Kidney capillary endothelial cell (primary cell): ENCODE measurements around the gene SRSF8.
A peak's percentile ranks its signal among the peaks of the same experiment; 100 is the strongest.
"Not testable (repeated sequence)": the region's sequence is repeated elsewhere in the genome, so short reads cannot be mapped to it uniquely, and the experiment has no call there.

ENCODE experiments used
- DNase-seq: peaks from one replicate; pipeline ENCODE4 v3.0.0-alpha.2; 2018; ENCODE audit warnings: low spot score

SRSF8 gene

DNA sequence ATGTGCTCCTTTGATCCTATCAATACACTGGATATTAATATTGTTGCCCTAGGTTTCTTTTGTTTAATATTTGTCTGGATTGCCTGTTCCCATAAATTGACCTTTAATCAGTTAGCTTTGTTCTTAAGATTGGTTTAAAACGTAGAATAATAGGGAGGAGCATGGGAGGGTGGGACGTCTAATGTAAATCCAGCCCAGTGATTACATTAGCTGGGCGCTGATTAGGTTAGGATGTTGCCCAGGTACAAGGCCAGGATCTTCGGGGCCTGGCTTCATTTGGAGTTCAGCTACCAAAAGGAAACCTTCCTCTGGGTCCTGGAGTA lies at the start of gene SRSF8:
TSS of gene SRSF8 (plus strand) at position 204 of the 323 bp plus-strand sequence. CDS start 308 bp downstream, outside the sequence.
- no peak for DNase-seq

DNA sequence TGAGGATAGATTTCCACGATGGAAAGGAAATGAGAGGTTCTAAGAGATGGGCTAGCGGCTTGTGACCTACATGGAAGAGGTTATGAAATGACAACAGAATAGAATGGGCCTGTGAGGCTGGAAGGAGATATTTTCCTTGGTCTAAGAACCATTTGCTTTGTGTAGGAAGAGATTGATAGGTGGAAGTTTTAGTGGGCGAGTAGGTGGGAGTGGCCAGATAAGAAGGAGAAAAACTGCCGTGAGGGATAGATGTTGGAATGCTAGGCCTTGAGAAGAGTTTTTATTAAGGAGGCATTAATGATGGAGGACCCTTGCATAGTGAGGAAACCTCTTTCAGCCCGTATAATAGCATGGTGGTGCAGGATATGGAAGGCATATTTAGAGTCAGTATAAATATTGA lies 45.3 kb upstream of the SRSF8 start:
- not testable (repeated sequence) for DNase-seq

DNA sequence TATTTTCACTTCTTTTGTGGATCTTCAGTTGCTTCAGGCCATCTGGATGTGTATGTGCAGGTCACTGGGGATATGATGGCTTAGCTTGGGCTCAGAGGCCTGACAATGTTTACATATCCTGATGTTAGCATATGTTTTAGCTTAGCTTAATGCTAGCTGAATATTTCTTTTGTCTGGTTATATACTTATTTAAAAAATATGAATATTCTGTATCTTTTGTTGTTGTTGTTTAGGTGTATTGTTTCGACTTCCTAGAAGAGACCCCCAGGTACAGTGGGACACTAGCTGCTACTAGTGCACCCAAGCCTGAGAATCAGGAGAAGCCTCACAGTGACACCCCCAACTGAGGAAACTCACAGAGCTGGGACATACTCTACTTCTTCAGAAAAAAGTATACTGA lies 41.8 kb upstream of the SRSF8 start, which contains the start of gene KDM4E:
TSS of gene KDM4E (plus strand) at position 301 of the 400 bp plus-strand sequence. CDS start 300 bp downstream, outside the sequence.
- no peak for DNase-seq

- DNase-seq = not testable (repeated sequence)
Measured at GRCh38 chr11:95025594-95025993, 41.1 kb upstream of the SRSF8 start.

DNA sequence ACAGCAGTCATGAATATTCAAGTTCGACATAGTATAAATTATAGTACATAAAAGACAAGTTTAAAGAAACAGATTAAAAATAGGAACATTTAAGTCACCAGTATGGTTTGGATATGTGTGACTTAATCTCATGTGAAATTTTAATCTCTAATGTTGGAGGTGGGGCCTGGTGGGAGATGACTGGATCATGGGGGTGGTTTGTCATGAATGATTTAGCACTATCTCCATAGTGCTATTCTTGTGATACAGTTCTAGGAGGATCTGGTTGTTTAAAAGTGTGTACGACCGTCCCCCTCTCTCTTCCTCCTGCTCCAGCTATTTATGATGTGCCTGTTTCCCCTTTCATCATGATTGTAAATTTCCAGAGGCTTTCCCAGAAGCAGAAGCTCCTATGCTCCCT lies 38.4 kb upstream of the SRSF8 start:
- DNase-seq = no peak

DNA sequence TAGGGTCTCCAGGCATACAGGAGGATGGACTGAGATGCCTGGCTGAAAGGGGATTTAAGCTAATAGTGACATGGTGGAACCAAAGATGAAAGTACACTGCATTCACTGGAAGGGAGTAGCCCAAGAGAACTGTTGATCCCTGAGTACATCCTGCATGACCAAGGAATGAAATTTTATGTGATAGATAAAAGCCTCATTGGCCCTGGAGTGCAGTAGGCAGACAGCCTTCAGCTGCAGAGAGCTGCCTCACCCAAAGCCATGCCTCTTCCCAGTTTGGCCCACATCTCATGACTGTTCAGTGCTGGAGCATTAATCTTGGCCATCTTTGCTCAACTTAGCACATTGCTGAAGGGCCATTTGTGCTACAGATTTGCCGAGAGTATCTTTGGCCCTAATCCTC lies 33.7 kb upstream of the SRSF8 start:
- no peak for DNase-seq

DNA sequence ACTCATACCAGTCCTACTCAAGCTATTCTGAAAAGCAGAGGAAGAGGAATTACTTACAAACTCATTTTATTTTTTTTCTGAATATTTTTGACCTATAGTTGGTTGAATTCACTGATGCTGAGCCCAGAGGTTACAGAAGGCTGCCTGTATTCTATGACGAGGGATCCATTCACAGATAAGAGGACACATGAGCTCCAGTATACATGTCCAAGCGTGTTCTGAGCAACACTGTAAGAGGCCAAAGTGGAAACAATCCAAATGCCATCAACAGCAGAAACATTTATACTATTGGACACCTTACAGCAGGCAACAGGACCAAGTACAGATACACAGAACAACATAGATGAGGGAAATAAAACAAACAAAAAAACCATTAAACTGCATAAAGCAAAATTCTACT lies 31.4 kb upstream of the SRSF8 start:
- no peak for DNase-seq

DNA sequence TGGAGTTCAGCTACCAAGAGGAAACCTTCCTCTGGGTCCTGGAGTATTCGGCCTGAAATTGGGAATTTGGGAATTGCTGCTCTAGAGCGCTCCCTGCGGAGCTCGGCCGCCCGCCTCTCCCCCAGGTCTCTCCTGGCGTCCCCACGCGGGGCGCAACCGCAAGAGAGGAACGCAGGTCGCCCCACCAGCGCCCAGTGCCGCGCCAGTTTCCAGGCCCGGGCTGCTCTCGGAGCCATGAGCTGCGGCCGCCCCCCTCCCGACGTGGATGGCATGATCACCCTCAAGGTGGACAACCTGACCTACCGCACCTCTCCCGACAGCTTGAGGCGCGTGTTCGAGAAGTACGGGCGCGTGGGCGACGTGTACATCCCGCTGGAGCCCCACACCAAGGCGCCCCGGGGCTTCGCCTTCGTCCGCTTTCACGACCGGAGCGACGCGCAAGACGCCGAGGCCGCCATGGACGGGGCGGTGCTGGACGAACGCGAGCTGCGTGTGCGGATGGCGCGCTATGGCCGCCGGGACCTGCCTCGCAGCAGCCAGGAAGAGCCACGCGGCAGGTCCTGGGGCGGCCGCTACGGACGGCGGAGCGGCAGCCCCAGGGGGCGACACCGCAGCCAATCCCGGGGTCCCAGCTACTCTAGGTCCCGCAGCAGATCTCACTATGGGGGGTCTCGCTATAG lies 29.2 kb upstream of the SRSF8 start:
- not testable (repeated sequence) for DNase-seq

DNA sequence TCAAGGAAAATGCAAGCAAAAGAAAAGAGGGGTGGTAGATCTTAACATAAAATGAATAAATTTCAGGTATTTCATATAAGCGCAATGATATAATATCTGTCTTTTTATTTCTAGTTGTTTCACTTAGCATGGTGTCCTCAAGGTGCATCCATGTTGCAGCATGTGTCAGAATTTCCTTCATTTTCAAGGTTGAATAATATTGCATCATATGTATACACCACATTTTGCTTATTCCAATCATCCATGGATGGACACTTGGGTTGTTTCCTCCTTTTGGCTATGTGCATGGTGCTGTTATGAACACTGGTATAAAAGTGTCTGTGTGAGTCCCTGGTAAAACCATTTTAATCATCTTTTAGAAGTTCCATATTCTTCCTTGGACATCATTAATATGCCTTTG lies 24.5 kb upstream of the SRSF8 start:
- no peak for DNase-seq

DNA sequence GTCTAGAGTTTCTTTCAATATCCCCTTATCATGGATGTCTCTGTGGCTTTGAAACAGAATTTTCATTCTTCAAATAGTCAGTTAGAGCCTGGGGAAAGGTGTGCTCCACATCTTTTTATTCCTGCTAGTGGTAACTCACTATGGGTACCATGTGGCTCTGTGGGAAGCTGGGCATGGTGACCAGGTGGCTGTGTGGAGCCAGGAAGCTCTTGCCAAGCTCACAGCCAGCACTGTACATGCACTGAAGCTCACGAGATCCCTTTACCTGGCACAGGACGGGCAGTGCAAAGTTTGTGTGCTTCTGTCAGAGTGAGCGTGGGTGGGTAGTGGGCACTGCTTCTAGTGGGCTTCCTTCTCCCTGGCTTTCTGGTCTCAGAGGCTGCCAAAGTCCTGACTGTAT lies 23.8 kb upstream of the SRSF8 start:
- no peak for DNase-seq

GRCh38 chr11:95044010-95044409 lies 22.7 kb upstream of the SRSF8 start:
- no peak for DNase-seq

DNA sequence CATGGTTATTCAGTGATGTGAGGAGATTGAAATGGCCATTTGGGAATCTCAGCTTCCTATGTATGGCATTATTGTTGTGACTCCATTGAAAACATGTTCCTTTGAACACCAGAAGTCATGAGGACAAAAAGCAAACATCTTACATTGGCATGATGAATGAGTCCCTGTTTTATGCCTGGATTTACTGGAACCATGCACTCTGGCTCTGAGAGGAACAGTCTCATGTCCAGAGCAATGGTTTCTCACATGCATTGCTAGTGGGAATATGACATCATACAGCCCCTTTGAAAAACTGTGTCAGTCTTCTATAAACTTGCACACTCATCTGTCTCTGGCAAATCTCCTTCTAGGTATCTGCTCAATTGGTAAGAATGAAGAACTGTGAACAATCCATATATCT lies 20.9 kb upstream of the SRSF8 start:
- no peak for DNase-seq

DNA sequence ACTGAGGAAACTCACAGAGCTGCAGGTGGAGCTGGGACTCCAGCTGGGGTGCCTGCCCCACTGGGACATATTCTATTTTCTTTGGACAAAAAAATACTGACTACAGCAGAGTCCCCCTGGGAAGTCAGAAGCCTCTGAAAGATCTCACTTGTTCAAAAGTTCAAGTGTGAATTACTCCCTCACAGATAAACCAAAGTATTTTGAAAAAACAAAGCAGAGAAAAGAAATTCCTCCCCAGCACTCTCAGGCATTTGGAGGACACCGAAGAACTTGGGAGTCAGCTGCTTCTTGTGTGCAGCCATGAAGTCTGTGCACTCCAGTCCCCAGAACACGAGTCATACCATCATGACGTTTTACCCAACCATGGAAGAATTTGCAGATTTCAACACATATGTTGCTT lies 17.6 kb upstream of the SRSF8 start, which contains the start of gene KDM4F:
TSS of gene KDM4F (plus strand) at position 301 of the 400 bp plus-strand sequence.
- DNase-seq = not testable (repeated sequence)

- no peak for DNase-seq
Measured at GRCh38 chr11:95050595-95051202, 16.0 kb upstream of the SRSF8 start.

- DNase-seq = no peak
Measured at GRCh38 chr11:95054356-95054755, 12.4 kb upstream of the SRSF8 start.

DNA sequence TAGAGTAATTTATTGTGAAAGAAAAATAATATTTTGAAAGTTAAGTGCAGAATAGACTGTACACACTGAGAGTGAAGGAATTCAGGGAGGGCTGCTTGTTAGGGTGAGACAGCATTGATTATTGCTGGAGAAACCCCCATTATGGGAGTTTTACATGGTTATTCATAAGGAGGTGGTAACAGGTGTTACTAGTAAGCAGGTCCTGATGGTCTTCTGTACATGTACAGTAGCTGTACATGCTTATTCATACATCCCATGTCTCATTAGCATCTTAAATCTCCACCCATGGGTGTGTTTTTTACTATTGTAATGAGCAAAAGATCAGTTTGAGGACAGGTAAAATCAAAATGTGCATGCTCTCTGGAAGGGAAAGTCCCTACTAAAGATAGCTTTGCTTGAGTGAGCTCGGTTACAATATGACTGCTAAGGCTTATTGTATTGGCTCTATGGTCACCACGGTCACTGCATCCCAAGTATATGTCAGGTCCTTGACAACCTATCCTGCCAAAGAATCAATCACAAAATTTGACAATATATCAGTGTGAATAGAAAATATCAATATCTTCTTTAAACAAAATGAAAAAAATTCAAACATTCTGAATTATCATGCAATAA lies 11.3 kb upstream of the SRSF8 start:
- no peak for DNase-seq

GRCh38 chr11:95057959-95058358 lies 8.8 kb upstream of the SRSF8 start:
- DNase-seq = no peak

DNA sequence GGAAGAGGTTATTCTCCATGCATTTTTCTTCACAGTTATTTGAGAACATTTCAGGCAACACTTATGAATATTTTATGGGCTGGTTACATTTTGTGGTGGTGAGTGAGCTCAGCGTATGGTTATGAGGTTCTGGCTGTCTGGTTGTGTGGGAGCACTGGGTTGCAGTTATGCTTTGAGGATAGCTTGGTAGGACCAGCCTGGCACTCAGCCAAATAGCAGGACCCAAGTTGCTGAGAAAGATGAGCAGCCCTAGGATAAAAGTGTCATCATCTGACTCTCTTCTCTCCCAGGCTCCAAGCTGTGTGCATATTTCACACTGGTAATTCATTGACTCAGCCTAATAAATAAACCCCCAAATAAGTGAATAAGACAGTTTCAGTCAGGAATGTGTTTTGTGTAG lies 8.1 kb upstream of the SRSF8 start:
- DNase-seq = no peak

- DNase-seq = no peak
Measured at GRCh38 chr11:95059046-95059445, 7.7 kb upstream of the SRSF8 start.

DNA sequence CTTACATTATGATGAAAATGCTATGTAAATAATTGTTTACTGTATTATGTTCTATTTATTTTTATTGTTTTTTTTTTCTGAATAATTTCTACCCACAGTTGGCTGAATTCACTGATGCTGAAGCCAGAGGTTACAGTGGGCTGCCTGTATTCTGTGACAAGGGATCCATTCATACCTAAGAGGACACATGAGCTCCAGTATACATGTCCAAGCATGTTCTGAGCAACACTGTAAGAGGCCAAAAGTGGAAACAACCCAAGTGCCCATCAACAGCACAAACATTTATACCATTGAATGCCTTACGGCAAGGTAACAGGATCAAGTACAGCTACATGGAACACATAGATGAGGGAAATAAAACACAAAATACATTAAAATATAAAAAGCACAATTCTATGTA lies 1.4 kb upstream of the SRSF8 start:
- no peak for DNase-seq

DNA sequence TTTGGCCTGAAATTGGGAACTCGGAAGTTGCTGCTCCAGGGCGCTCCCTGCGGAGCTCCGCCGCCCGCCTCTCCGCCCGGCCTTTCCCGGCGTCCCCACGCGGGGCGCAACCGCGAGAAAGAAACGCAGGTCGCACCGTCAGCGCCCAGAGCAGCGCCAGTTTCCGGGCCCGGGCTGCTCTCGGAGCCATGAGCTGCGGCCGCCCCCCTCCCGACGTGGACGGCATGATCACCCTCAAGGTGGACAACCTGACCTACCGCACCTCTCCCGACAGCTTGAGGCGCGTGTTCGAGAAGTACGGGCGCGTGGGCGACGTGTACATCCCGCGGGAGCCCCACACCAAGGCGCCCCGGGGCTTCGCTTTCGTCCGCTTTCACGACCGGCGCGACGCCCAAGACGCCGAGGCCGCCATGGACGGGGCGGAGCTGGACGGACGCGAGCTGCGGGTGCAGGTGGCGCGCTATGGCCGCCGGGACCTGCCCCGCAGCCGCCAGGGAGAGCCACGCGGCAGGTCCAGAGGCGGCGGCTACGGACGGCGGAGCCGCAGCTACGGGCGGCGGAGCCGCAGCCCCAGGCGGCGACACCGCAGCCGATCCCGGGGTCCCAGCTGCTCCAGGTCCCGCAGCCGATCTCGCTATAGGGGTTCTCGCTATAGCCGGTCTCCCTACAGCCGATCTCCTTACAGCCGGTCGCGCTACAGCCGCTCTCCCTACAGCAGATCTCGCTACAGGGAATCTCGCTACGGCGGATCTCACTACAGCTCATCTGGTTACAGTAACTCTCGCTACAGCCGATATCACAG lies 521 bp downstream of the SRSF8 start:
- peak; percentile 63 for DNase-seq

DNA sequence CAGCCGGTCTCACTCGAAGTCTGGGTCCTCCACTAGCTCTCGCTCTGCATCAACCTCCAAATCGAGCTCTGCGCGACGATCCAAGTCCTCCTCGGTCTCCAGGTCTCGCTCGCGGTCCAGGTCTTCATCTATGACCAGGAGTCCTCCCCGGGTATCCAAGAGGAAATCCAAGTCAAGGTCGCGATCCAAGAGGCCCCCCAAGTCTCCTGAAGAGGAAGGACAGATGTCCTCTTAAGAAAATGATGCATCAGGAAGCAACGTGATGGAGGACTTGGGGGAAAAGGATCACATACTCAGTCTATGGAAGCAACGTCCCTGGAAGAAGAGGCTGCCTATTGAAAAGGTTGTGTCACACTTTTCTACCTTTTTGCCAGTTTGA lies 1.1 kb downstream of the SRSF8 start:
- peak; percentile 26 for DNase-seq

DNA sequence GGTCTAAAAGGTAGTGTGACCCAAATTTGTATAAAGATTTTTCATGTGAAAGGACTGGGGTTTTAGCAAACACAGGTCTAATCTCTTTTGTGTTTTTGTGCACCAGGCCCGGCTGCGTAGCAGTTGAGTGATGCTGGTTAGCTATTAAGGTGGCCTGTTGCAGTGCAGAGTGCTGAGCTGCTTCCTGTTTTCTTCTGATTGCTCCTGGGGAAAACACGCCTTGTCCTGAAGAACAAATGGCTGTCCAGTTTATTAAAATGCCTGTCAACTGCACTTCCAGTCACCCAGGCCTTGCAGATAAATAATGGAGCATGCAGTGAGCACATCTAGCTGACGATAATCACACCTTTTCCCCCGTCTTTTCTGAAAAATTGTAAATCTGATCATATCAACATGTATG lies 1.8 kb downstream of the SRSF8 start:
- peak; percentile 94 for DNase-seq
